HepG2 (cell line): ENCODE data around the gene VAT1L. TPM values are rescaled to one million over a fixed set of nuclear protein-coding genes. Genes with fewer than 3 reads are reported as not detected.

Experiments used
- ATAC-seq: fragments of 200-7000 bp; cut with Tn5 transposase; 3 replicates; pipeline ENCODE4 v1.9.1; 2020; ENCODE audit warnings: mild to moderate bottlenecking, moderate library complexity
- BruUV-seq: library from RNA; stranded (reverse); fragments of 400-500 nt; replicated peaks from 2 replicates; lab custom pipeline; 2021; lab: Mats Ljungman, UMichigan
- CTCF ChIA-PET: fragments of 300-600 bp; formaldehyde crosslinking; extraction: SDS; loops from one replicate; lab custom pipeline; 2021; ENCODE audit warnings: low total read pairs, inconsistent platforms, low intra/inter-chr PET ratio; lab: Yijun Ruan, JAX
- POLR2A ChIA-PET: fragments of 350-600 bp; sonication (Branson Sonifier 250); formaldehyde crosslinking; loops from one replicate; lab custom pipeline; 2020; ENCODE audit warnings: antibody characterized with exemption, inconsistent platforms; lab: Yijun Ruan, JAX
- DNase-seq: peaks from one replicate; pipeline ENCODE4 v3.0.0-alpha.2; 2015; ENCODE audit warnings: low spot score
- FAIRE-seq: peaks from 3 replicates; lab custom pipeline; 2011; peaks lifted over from hg19 to GRCh38; lab: Jason Lieb, UNC
- H2AFZ ChIP-seq: one replicate; pipeline ENCODE4 v1.6.1; 2011; ENCODE audit warnings: low read length, inconsistent platforms
- H3K27ac ChIP-seq: fragments of 300-600 bp; 3 replicates; pipeline ENCODE4 v1.8.0; 2011; ENCODE audit warnings: mixed run types, mild to moderate bottlenecking, mixed read lengths, low read length, inconsistent platforms; ENCODE audit not compliant: insufficient read depth; ENCODE audit errors: extremely low read length
- H3K27me3 ChIP-seq, 2 experiments: fragments of 200-600 bp in 1 of 2; 2 replicates in 1 of 2; 3 replicates in 1 of 2; pipeline versions ENCODE4 v1.6.0 to v1.8.0; 2011; ENCODE audit warnings: low read length in 2 of 2, mild to moderate bottlenecking in 2 of 2, moderate library complexity in 2 of 2, inconsistent platforms in 1 of 2; ENCODE audit not compliant: insufficient read depth in 2 of 2, control insufficient read depth in 1 of 2
- H3K36me3 ChIP-seq, 2 experiments: fragments of 200-600 bp in 1 of 2; replicated peaks in 1 of 2; 2 replicates in 1 of 2; 3 replicates in 1 of 2; pipeline versions ENCODE4 v1.5.1 to v1.8.0; 2011; ENCODE audit warnings: low read length in 2 of 2, inconsistent platforms in 1 of 2; ENCODE audit not compliant: insufficient read depth in 2 of 2, control insufficient read depth in 1 of 2
- H3K4me1 ChIP-seq: 2 replicates; pipeline ENCODE4 v1.5.1; 2012; ENCODE audit warnings: low read length, inconsistent platforms; ENCODE audit not compliant: insufficient read depth
- H3K4me2 ChIP-seq: 2 replicates; pipeline ENCODE4 v1.6.0; 2011; ENCODE audit warnings: low read depth, low read length, inconsistent platforms
- H3K4me3 ChIP-seq, 3 experiments: fragments of 200-600 bp in 1 of 3; sonication (generic), shearing (Covaris generic) in 1 of 3; replicated peaks in 1 of 3; 2 replicates each; pipeline ENCODE4 v1.5.1; 2011 to 2016; ENCODE audit warnings: low read length in 3 of 3, inconsistent platforms in 2 of 3, low read depth in 2 of 3, mild to moderate bottlenecking in 2 of 3, control low read depth in 1 of 3, mixed read lengths in 1 of 3; ENCODE audit not compliant: insufficient read depth in 1 of 3
- H3K79me2 ChIP-seq: one replicate; pipeline ENCODE4 v1.6.1; 2011; ENCODE audit warnings: low read length, inconsistent platforms; ENCODE audit not compliant: insufficient read depth
- H3K9ac ChIP-seq: 2 replicates; pipeline ENCODE4 v1.6.0; 2011; ENCODE audit warnings: mild to moderate bottlenecking, low read depth, low read length, inconsistent platforms; ENCODE audit not compliant: insufficient read depth
- H3K9me3 ChIP-seq: 2 replicates; pipeline ENCODE4 v1.5.1; 2012; ENCODE audit warnings: mild to moderate bottlenecking, low read length
- H4K20me1 ChIP-seq: 2 replicates; pipeline ENCODE4 v1.6.0; 2011; ENCODE audit warnings: inconsistent platforms, mild to moderate bottlenecking, low read length, moderate library complexity; ENCODE audit not compliant: insufficient read depth
- CBFB ChIP-seq: sonication (generic); formaldehyde crosslinking; IDR thresholded peaks from 2 replicates; pipeline ENCODE4 v1.4.0; 2020; ENCODE audit warnings: missing genetic modification reagents
- FOSL2 ChIP-seq: sonication (generic); formaldehyde crosslinking; IDR thresholded peaks from 2 replicates; pipeline ENCODE4 v1.4.0; 2020; ENCODE audit warnings: missing genetic modification reagents
- KDM5A ChIP-seq: fragments of 200-600 bp; sonication (generic); IDR thresholded peaks from 2 replicates; pipeline ENCODE4 v1.7.0; 2018; ENCODE audit warnings: antibody characterized with exemption, mild to moderate bottlenecking, low read length, borderline replicate concordance
- MEIS2 ChIP-seq: sonication (generic); formaldehyde crosslinking; IDR thresholded peaks from 2 replicates; pipeline ENCODE4 v1.9.0; 2021; ENCODE audit warnings: mild to moderate bottlenecking, missing genetic modification reagents
- MYC ChIP-seq: sonication (generic); formaldehyde crosslinking; IDR thresholded peaks from 2 replicates; pipeline ENCODE4 v1.9.0; 2021; ENCODE audit warnings: missing genetic modification reagents, borderline replicate concordance
- NR2C2 ChIP-seq: sonication (generic); formaldehyde crosslinking; IDR thresholded peaks from 2 replicates; pipeline ENCODE4 v1.4.0; 2020; ENCODE audit warnings: missing genetic modification reagents, mild to moderate bottlenecking, moderate library complexity, borderline replicate concordance
- POGZ ChIP-seq: sonication (generic); formaldehyde crosslinking; IDR thresholded peaks from 2 replicates; pipeline ENCODE4 v1.4.0; 2020; ENCODE audit warnings: mild to moderate bottlenecking, missing genetic modification reagents
- SAFB2 ChIP-seq: sonication (generic); formaldehyde crosslinking; IDR thresholded peaks from 2 replicates; pipeline ENCODE4 v1.5.1; 2020; ENCODE audit warnings: missing genetic modification reagents, low read depth, mild to moderate bottlenecking, borderline replicate concordance
- TEAD2 ChIP-seq: sonication (generic); formaldehyde crosslinking; IDR thresholded peaks from 2 replicates; pipeline ENCODE4 v1.9.0; 2021; ENCODE audit warnings: missing genetic modification reagents
- ZNF224 ChIP-seq: sonication (generic); formaldehyde crosslinking; IDR thresholded peaks from 2 replicates; pipeline ENCODE4 v1.5.0; 2020; ENCODE audit warnings: mild to moderate bottlenecking, missing genetic modification reagents
- ZNF235 ChIP-seq: sonication (generic); formaldehyde crosslinking; IDR thresholded peaks from 2 replicates; pipeline ENCODE4 v1.8.1; 2023; ENCODE audit warnings: mild to moderate bottlenecking, missing genetic modification reagents, borderline replicate concordance
- WGBS: methylation state at CpG from one replicate; pipeline ENCODE4 v1.1.6; 2017; ENCODE audit warnings: low lambda C conversion rate; 5-methylcytosine and 5-hydroxymethylcytosine counted together
- in situ Hi-C: cut with HindIII; loops from 2 replicates; pipeline ENCODE4 v1.10.0; 2017; ENCODE audit warnings: low pct_unique_long_range_greater_than_20kb; ENCODE audit not compliant: extremely low pct_ligation_motif_present
- intact Hi-C: fragments of 100-400 bp; cut with micrococcal nuclease; formaldehyde crosslinking; loops from one replicate; pipeline ENCODE4 v1.10.0; 2022; ENCODE audit not compliant: unreplicated experiment
- polyA plus RNA-seq, 8 experiments: library from polyadenylated mRNA; depleted of rRNA in 3 of 8; stranded (reverse) in 7 of 8; unstranded in 1 of 8; fragments of >200 nt; fragmentation: Illumina TruSeq in 4 of 8; extraction: Trizol in 4 of 8; gene quantifications; 2 replicates each; pipeline versions ENCODE4 v1.2.1 to v1.2.3, GENCODE V29; 2011 to 2016; ENCODE audit warnings: low read depth in 4 of 8, missing spikeins in 1 of 8, mixed read lengths in 1 of 8; ENCODE audit not compliant: insufficient read depth in 1 of 8
- total RNA-seq, 5 experiments: library from RNA; depleted of rRNA; stranded (reverse); fragments of >200 nt; fragmentation: Illumina TruSeq; extraction: Trizol; gene quantifications; 2 replicates each; pipeline ENCODE4 v1.2.3, GENCODE V29; 2016; ENCODE audit warnings: low read depth in 1 of 5
- TF ChIP-seq, protein P1 (sequence below), 2 experiments: sonication (generic) in 1 of 2; formaldehyde crosslinking in 1 of 2; IDR thresholded peaks; 2 replicates each; pipeline versions ENCODE4 v1.5.1 to v1.6.1; 2011 to 2020; ENCODE audit warnings: borderline replicate concordance in 1 of 2, low read depth in 1 of 2, low read length in 1 of 2, mild to moderate bottlenecking in 1 of 2, missing genetic modification reagents in 1 of 2, moderate library complexity in 1 of 2

VAT1L gene
- total and polyA plus RNA-seq, 2 of the 13 experiments (the other 11 are each of a cell fraction or from before 2014, with no cell fraction given), result not detected

GRCh38 chr16:77943801-77944200 is 155.4 kb downstream of the VAT1L start:
- Histone ChIP-seq H3K36me3 (no peaks in the 10 kb centered on the region), H3K9me3 (no peaks in the 10 kb centered on the region), H3K27me3 (peaks cover 2 to 7% of the 10 kb centered on the region in 2 experiments; a peak in 4 of 5 replicates), H3K9ac (no peak overlapping the region), H4K20me1 (no peaks in the 10 kb centered on the region), H3K4me2 (no peak overlapping the region), H2AFZ (no peak overlapping the region), H3K27ac (no peak overlapping the region), H3K4me3 (no peak overlapping the region), H3K4me1 (no peaks in the 10 kb centered on the region)
- no peak for ATAC-seq
- FAIRE-seq, result no peak
- no peak for DNase-seq
- CTCF ChIA-PET, result no interaction called here
- intact Hi-C loops, result no loop called here
- 6% methylated on average over 5 of the region's 5 CpGs for WGBS
- BruUV-seq, result no TSS peak
- TF ChIP-seq MYC (CRISPR knock-in tag) (no peak), NR2C2 (CRISPR knock-in tag) (no peak), KDM5A (no peak), POGZ (CRISPR knock-in tag) (no peak), TEAD2 (no peak), SAFB2 (no peak)
- TF ChIP-seq, all 625 proteins: peak for 0
- no peaks in the 10 kb centered on the region for H3K79me2 ChIP-seq
- POLR2A ChIA-PET, result no interaction called here
- in situ Hi-C loops, result no loop called here

- Histone ChIP-seq H3K4me1 (no peaks in the 10 kb centered on the region), H2AFZ (no peak overlapping the region), H3K27ac (no peak overlapping the region), H4K20me1 (no peaks in the 10 kb centered on the region), H3K27me3 (peaks cover 2 to 5% of the 10 kb centered on the region in 2 experiments; a peak in 4 of 5 replicates), H3K4me3 (no peak overlapping the region), H3K9me3 (no peaks in the 10 kb centered on the region), H3K36me3 (no peaks in the 10 kb centered on the region), H3K79me2 (no peaks in the 10 kb centered on the region), H3K9ac (no peak overlapping the region), H3K4me2 (no peak overlapping the region)
- ChIA-PET CTCF (no interaction called here), POLR2A (no interaction called here)
- FAIRE-seq, result no peak
- WGBS, result 0% methylated on average over 2 of the region's 2 CpGs
- DNase-seq, result no peak
- ATAC-seq, result no peak
- TF ChIP-seq FOSL2 (CRISPR knock-in tag) (no peak), ZNF224 (CRISPR knock-in tag) (no peak), ZNF235 (no peak), MEIS2 (no peak), CBFB (CRISPR knock-in tag) (no peak)
- TF ChIP-seq, protein P1, sequence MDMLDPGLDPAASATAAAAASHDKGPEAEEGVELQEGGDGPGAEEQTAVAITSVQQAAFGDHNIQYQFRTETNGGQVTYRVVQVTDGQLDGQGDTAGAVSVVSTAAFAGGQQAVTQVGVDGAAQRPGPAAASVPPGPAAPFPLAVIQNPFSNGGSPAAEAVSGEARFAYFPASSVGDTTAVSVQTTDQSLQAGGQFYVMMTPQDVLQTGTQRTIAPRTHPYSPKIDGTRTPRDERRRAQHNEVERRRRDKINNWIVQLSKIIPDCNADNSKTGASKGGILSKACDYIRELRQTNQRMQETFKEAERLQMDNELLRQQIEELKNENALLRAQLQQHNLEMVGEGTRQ (IDR thresholded peaks at IDR 0.05; ENCODE audit: low read depth, low read length), result no peak
- TF ChIP-seq, protein P1 (CRISPR knock-in tag; IDR thresholded peaks at IDR 0.05; ENCODE audit: borderline replicate concordance), result no peak
- BruUV-seq, result no TSS peak
- intact Hi-C loops (no loop called here), in situ Hi-C loops (no loop called here)
Measured at GRCh38 chr16:77944631-77945030, 156.3 kb downstream of the VAT1L start.
